ENCODE results near the gene THY1.
A peak's percentile ranks its signal among the peaks of the same experiment; 100 is the strongest.
"Not testable (repeated sequence)": the region's sequence is repeated elsewhere in the genome, so short reads cannot be mapped to it uniquely, and the experiment has no call there.

THY1 gene

DNA sequence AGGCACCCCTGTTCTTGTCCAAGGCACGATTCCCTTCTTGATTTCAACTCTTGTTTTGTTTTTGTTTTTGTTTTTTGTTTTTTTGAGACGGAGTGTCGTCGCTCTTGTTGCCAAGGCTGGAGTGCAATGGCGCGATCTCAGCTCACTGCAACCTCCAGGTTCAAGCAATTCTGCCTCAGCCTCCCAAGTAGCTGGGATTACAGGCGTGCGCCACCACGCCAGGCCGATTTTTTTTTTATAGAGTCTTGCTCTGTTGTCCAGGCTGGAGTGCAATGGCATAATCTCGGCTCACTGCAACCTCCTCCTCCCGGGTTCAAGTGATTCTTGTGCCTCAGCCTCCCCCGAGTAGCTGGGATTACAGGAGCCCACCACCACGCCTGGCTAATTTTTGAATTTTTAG lies 40.5 kb downstream of the THY1 start:
- DNase-seq (ENCODE audit: low read depth in 2 of 2): not testable (repeated sequence)

DNA sequence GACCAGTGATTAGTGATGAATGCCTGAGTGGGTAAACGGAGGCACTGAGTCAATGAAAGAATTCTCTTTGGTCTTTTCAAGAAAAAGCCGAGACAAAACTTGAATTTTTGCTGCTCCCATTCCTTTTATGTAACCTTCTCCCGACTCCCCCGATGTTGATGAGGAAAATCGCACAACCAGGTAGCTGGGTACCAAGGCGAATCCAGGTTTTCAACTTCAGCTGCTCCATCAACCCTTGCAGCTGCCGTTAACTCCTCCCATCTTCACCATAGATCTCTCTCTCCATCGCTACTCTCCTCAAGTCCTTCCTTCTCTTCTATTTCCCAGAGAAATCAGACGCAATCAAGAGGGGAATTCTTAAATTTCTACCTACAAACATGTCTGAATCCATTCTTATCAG lies 40.9 kb downstream of the THY1 start:
- no peak for DNase-seq (ENCODE audit: low read depth in 2 of 2)

DNA sequence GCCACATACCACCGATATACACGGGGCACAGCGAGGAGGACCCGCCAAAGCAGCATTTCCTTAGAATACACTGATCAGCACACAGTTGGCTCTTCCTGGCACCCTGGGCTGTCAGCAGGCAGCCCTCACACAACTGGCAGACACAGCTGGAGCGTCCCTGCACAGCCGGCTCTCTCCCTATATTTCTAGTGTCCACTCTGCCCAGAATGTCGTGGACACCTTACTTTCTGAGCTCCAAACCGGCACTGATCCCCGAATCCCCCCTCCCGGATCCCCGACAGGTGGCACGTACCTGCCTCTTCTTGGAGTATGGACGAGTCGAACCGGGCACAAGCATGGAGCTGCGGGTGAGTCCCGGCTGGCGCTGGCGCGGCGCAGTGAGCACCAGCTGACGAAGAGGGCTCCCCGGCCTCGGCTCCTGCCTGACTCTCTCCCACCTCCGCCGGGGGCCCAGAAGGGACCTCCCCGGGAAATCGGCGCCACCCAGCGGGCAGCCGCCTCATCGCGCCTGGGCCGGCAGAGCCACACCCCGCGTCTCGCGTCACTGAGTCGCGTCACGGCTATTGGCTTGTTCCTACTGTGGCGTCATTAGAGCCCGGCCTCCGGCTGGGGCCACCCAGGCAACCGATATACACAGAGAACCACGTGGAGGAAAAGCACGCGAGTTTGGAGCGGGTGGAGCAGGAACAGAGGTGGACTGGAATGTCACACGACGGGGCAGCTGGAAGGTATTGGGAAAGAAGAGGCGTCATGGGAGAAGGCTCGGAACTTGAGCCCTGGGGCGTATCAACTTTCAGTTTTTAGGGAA lies 41.6 kb downstream of the THY1 start, which contains the start of gene USP2:
TSS of gene USP2 (minus strand) at position 510 of the 808 bp plus-strand sequence. CDS start 8,210 bp downstream, outside the sequence.
- DNase-seq (ENCODE audit: low read depth in 2 of 2): peak; percentile 83

DNA sequence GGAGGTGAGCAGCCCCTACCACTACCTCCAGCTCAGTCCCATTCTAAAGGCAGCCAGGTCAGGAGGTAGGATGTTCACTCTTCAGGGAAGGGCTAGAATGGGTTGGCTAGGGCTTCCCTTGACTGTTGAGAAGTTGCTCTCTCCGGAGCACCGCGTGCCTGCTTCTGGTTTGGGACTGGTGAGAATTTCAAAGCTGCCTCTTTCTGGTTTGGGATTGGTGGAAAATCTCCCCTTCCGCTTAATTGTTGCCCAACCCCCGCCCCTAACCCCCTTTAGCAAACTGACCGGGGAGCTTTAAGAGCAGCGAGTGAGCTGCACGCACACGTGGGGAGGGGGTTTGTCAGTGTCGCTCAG lies 42.2 kb downstream of the THY1 start:
- DNase-seq (ENCODE audit: low read depth in 2 of 2): no peak

DNA sequence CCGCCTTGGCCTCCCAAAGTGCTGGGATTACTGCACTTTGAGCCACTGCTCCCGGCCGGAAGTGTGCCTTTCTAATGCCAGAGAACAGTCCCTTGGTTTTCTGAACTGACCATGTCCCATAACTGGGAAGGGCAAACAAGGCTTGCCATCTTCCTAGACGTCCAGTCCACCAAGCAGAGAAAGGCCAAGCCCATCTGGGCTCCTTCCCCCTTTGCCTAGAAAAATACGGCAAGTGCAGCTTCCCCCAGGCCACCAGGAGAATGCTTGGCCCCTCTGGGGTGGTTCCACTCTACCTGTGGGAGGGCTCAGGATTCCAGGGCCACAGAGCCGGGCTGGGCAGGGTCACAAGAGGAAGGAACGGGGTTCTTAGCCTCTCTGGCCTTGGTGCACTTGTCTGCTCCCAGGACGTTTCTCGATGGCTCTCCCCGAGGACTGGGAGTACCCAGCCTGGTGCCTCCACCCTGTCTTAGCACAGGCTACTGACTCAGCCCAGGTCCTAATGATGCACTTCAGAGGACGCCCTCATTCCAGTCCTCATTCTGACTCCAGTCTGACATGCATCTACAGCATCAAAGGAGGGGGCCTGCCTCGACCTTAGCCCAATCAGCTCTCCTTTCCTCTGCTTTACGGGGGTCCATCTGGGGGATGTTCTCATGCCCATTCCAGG lies 42.7 kb downstream of the THY1 start:
- DNase-seq (ENCODE audit: low read depth in 2 of 2): no peak

DNA sequence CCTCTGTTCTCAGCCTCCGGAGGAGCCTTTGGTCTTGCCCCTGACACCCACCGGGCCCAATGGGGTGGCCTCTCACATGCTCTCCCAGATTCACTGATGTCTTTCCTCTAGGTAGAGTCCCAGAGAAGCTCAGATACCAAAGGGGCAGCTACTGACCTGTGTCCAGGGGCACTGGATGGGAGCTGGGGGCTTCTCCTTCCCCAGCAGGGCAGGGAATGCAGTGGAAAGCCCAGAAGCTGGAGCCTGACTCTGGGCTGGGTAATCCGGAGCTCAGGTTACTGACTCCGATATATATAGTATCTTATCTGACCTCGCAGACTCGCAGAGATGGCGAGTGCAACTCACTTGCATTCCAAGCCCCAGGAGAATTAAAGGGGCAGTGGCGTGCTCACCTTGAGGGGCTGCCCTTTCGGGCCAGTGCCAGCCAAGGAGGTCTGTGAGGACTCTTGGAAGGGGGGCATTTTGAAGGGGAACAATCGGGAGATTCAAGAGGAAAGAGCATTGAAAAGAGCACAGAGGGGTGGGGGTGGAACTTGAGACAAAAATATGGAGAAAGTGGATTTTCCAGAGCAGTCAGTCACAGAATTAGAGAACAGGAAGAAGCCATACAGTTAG lies 44.0 kb downstream of the THY1 start:
- DNase-seq (ENCODE audit: low read depth in 2 of 2): no peak

DNA sequence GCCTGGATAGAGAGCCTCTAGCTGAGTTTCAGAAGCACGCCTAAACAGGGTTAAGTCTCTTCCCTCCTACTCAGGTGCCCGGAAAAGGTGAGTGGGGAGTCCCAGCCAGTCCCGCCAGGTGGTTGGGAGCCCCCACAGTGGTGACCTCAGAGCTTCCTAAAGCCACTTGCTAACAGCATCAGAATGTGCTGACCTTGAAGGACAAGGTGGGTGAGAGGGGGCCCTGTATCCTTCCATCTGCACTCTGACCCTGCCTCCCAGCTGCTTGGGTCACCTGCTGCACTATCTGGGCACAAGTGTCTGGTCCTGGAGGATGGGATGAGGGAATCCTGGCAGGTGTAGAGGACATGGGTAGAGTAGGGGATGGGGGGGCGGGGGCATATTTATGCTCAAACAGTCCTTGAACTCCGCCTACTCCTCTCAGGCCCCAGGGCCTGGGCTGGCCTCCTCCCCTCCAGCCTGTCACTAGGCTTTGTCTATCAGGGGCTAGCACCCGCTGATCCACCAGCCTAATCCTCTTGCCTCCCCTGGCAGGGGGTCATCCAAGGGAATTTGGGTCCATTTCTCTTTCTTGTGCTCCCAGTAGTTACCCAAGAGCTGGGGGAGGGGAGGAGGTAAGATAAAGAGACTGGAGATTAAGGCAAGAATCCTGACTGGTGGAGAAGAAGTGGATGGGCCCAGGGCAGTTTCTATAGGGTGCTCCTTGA lies 44.9 kb downstream of the THY1 start:
- no peak for DNase-seq (ENCODE audit: low read depth in 2 of 2)

DNA sequence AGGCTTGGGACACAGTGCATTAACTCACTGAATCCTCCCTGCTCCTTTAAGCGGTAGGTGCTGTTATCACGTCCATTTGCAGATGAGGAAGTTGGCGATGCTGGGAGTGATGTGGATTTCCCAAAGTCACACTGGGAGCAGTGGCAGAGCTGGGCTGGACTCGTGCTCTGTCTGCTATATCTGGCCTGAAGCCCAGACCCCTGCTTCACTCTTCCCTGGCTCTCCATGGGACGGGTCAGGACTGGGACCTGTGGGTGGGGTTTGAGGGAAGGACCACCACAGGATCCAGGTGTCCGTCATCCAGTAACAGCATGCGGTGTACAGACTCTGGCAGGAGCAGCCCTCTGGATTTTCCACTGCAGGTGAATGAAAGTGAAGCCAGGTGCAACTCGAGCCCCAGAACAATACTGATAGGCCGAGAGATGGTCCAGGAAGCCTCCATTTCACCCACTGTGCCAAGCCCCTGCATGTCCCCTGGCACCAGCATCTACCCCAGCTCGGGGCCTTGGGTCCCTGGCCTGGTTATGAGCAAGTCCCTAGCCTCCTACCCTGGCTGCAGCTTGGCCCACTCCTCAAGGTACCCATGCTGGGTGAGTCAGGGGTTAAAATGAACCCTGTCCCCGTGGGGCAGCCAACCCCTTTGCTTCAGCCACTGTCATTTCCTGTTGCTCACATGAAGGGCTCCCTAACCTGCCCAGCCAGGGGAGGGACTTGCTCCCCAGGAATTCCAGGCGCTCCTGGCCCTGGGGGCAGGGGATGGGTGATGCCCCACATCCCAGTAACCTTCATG lies 45.7 kb downstream of the THY1 start:
- no peak for DNase-seq (ENCODE audit: low read depth in 2 of 2)

DNA sequence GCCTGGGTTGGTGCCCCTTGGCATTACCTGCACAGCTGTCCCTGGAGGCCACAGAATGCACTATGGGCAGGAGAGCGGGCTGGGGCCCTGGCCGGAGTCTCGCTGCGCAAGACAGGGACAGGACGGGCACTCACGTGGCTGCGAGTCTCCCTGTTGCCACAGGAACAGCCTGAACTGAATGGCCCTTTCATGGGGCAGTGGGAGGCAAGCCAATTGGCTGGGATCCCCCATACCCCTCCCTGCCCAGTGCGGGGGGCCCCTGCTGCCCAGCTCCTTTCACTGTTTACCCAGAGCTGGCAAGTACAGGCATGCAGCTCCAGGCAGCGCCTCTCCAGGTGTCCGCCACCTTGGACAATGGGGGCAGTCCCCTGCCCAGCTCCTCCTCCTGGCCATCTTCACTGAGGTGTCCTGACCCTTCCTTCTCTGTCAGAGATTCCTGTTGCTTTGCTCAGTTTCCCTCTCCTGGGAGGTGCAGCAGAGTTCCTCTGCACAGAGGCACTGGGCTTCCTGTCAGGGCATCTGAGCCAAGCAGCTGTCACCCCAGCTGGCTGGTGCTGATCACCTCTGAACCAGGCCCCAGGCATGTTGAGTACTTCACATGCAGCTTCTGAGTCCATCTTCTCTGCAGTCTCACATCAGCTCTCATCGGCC lies 46.6 kb downstream of the THY1 start:
- no peak for DNase-seq (ENCODE audit: low read depth in 2 of 2)

DNA sequence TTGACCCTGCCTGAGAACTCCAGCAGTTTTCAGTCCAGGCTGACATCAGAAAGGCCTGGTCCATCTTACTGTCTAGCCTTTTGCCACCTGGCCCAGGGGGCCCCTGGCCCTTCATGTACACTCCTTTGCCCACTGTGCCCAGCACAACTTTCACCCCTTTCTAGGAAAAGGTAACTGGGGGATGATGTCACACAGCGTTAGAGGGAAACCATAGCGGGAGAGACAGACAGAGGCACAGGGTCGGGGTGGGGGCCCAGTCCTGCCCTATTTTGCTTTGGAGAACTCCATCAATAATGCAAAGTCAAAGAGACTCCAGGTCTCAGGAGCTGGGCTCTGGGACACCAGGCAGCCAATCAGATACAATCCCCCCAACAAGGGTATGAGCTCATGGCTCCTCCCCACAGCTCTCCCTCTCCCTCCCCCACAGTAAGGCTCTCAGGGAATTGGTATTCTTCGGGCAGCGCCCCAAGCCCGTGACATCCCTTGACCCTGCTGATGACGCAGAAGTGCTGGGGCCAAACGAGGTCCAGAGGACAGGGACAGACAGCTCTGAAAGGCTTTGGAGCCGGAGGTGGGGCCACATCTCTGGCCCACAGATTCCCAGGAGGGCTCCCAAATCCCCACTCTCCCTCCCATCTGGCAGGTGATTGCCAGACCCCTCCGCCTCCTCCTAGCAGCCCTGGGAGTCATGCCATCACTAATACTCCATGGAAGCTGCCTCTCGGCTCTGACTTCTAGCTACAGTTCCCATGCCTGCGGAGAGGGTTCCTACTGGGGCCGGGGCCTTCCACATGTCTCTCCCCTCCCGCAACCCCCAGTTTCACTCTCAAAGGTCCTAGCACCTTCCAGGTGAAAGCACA lies 47.4 kb downstream of the THY1 start:
- peak in 1 of 2 experiments; percentile 9 for DNase-seq (ENCODE audit: low read depth in 2 of 2)

DNA sequence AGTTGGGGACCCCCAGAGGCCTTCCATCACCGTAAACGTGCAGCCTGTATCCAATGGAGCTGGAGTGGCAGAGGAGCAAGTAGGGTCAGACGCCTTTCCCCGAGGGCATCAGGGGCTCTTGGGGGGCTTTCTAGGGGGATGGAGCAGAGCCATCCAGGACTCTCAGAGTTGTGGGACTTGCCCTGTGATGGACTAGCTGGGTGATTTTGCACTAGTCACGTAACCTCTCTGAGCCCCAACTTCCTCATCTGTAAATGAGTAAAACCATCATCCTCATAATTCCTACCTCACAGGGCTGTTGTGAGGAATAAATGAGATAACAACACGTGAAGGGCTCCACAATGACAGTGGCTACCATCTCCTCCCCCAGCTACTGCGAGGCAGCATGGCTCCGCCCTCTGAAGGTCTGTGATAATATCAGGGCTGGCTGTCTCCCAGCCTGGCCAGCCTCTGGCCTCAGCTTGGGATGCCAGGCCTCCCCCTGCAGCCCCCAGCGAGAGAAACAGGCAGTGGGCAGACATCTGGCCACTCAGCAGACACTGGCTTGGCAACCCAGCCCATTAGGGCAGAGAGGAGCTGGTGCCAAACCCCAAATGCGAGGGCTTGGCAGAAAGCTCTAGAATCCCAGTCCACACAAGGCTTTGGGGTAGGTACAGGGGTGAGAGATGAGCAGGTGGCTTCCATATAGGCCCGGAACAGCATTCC lies 48.2 kb downstream of the THY1 start:
- DNase-seq (ENCODE audit: low read depth in 2 of 2): no peak

DNA sequence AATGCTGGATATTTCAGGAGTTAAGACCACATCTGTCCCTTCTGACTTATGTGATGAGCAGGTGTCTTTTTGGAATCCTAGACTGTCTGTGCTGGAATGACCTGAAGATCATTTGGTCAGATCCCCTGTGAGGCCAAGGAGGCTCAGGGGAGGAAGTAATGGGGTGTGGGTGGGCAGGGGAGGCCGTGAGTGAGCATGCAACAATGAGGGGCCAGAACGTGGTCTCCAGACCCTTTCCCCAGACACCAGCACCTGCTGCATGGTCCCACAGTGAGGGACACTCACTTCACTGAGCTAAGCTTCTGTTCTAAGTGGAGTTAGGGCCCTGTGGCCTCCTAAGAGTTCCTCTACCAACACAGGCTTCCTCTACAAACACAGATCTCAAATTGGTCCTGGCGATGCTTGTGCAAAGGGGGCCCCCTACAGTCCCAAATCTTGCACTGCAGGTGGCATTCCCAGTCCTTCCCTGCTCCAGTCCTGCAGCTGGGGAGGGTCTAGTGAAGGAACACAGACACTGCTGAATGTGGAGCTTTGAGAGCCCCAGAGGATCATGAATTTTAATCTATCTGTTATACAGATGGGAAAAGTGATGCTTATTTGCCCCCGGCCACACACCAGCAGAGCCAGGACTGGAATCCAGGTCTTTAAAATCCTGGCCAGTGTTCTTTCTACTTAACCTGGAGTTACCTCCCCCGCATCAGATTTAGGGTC lies 48.9 kb downstream of the THY1 start:
- DNase-seq (ENCODE audit: low read depth in 2 of 2): peak; percentile 29 to 47

DNA sequence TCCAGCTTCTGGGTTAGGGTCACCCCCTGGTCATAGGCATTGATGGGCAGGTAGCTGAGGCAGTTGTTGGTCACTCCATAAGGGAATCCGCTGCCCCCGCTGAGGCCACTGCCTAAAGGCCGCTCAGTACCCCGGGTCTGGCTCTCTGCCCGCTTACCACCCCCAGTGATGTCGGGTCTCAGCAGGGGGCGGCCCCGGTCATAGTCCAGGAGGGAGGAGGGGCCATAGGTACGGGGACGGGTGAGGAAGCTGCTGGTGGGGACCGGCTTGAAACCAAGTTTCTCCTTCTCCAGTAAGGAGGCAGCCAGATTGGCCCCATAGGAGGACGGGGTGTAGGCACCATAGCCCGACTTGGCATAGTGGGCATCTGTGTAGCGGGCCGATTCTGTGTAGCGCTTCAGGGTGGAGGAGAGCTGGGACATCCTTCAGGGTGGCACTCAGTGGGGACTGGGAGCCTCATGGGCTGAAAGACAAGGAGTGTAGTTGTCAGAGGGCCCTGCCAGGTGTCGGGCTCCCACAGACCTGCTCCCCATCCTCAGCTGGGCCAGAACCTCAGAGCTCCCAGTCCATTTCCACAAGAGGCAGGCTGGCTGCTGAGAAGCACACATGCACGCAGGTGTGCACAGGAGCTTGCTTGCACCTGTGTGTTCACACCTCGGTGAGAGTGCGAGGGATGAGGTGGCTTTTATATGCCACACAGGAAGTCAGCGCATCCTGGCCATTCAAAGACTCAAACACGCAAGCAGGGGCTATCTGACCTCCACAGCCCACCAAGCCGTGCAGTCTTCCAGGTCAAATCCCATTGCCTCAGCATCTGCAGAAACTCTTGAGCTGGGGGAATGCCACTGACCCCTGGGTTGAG lies 49.7 kb downstream of the THY1 start:
- DNase-seq (ENCODE audit: low read depth in 2 of 2): no peak

DNA sequence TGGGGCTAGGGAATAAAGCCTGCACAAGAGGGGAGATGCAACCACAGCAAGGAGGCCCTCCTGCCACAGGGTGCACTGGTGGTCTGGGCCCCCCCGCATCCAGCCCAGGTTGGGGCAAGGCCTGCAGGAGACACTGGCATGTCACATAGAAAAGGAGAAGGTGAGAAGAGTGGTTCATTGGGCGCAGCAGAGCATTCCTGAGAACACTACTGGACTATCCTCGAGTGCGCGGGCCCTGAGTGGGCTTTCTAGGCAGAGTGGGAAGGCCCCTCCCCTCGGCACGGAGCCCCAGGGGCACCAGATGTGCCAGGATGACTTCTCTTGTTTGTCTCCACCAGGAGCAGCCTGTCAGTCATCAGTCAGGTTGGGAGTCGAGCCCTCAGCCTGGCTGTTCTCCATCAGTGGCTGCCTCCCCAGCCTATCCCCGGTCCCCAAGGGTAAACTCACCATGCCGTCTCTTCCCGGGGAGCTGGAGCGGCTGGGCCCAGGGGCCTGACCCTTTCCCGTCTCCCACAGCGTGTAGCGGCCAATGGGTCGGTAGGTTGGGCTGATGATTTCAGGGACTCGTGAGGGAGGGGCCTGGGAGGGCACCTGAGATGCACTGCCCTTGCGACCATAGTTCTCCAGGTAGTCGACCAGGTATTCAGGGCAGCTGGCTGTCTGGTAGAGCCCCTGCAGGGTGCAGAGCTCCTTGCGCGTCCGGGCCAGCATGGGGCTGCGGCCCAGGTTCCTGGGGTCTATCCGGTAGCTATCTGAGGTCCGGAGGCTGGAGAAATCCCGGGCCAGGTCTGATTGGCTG lies 50.5 kb downstream of the THY1 start:
- DNase-seq (ENCODE audit: low read depth in 2 of 2): no peak

DNA sequence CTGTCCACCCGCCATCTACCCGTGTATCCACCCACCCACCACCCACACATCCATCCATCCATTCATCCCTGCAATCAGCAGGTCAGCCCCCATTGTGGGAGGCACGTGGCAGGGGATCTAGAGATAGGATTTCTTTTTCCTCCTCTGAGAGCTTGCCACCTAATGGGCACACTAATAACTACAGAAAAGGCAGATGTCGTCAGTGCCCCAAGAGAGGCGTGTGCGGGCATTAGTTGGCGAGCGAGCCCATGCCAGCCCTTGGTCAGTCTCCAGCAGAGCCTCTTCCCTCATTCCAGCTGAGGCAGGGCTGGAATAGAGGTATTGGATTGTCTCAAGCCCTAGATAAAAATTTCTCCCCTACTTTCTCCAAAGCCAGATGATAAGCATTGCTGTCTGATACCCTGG lies 51.2 kb downstream of the THY1 start:
- no peak for DNase-seq (ENCODE audit: low read depth in 2 of 2)

DNA sequence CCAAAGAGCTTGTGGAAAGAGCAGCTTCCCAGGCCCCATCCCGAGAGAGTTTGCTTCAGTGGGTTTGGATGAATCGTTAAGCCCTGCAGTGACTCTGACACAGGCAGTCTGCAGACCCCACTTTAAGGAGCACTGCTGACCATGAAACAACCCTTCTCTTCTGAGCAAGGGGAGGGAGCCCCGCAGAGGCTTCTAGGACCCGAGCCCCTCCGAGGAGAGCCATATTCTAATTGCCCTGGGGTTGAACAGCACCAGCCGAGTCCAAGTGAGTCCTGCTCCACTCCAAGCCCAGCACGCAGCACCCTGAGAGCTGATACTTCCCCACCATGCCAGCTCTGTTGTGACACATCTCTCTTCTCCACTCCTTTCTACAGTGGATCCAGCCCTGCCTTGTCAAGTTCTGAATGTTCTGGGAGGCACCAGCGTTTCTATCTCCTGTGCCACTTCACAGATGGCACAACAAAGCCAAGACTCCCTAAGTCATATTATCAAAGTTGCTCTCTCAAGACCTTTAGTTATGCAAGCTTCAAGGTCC lies 51.8 kb downstream of the THY1 start:
- DNase-seq (ENCODE audit: low read depth in 2 of 2): no peak
